GM19023 (cell line): ENCODE results near the gene SAMD4A.
"Not testable (repeated sequence)": the region's sequence is repeated elsewhere in the genome, so short reads cannot be mapped to it uniquely, and the experiment has no call there.

Source experiments
- ATAC-seq: cut with Tn5 transposase; IDR thresholded peaks from one replicate; pipeline ENCODE4 v1.9.1; 2021; ENCODE audit warnings: mild to moderate bottlenecking, moderate library complexity; ENCODE audit not compliant: unreplicated experiment

Gene SAMD4A

GRCh38 chr14:54791001-54791400 lies 224.1 kb downstream of the SAMD4A start:
- no peak for ATAC-seq

- no peak for ATAC-seq
These were observed 225.4 kb downstream of the SAMD4A start for GRCh38 chr14:54792288-54792687.

GRCh38 chr14:54794159-54794558 lies 227.2 kb downstream of the SAMD4A start:
- ATAC-seq, result no peak

GRCh38 chr14:54794796-54795195 lies 227.9 kb downstream of the SAMD4A start:
- no peak for ATAC-seq

GRCh38 chr14:54796961-54797360 lies 230.0 kb downstream of the SAMD4A start:
- no peak for ATAC-seq

GRCh38 chr14:54797556-54797955 lies 230.6 kb downstream of the SAMD4A start:
- ATAC-seq, result no peak

- no peak for ATAC-seq
These were observed 231.1 kb downstream of the SAMD4A start for GRCh38 chr14:54797986-54798385.

GRCh38 chr14:54798465-54799124 lies 231.7 kb downstream of the SAMD4A start:
- no peak for ATAC-seq

- not testable (repeated sequence) for ATAC-seq
These were observed 234.6 kb downstream of the SAMD4A start for GRCh38 chr14:54801482-54801881.

- ATAC-seq, result no peak
These were observed 236.5 kb downstream of the SAMD4A start for GRCh38 chr14:54803396-54803795.

- no peak for ATAC-seq
These were observed 237.1 kb downstream of the SAMD4A start for GRCh38 chr14:54803926-54804537.

- no peak for ATAC-seq
These were observed 237.7 kb downstream of the SAMD4A start for GRCh38 chr14:54804538-54805041.

- ATAC-seq, result no peak
These were observed 238.1 kb downstream of the SAMD4A start for GRCh38 chr14:54805070-54805444.

GRCh38 chr14:54805445-54806322 lies 238.8 kb downstream of the SAMD4A start:
- peak; percentile 70 for ATAC-seq

- no peak for ATAC-seq
These were observed 239.7 kb downstream of the SAMD4A start for GRCh38 chr14:54806616-54807015.

- ATAC-seq, result no peak
These were observed 240.5 kb downstream of the SAMD4A start for GRCh38 chr14:54807428-54807827.

- no peak for ATAC-seq
These were observed 241.0 kb downstream of the SAMD4A start for GRCh38 chr14:54807881-54808280.

GRCh38 chr14:54808326-54809161 lies 241.6 kb downstream of the SAMD4A start:
- no peak for ATAC-seq

GRCh38 chr14:54809767-54810166 lies 242.8 kb downstream of the SAMD4A start:
- ATAC-seq, result no peak

GRCh38 chr14:54812617-54813016 lies 245.7 kb downstream of the SAMD4A start:
- no peak for ATAC-seq

GRCh38 chr14:54813081-54813480 lies 246.2 kb downstream of the SAMD4A start:
- ATAC-seq, result no peak
